HEK293T (cell line): ENCODE data around the gene TIE1.

Source experiments
- BHLHE40 ChIP-seq: fragments of 450-650 bp; IDR thresholded peaks from 2 replicates; pipeline ENCODE4 v1.6.1; 2016; ENCODE audit warnings: mild to moderate bottlenecking, moderate library complexity, borderline replicate concordance
- CTBP1 ChIP-seq: fragments of 450-650 bp; IDR thresholded peaks from 2 replicates; pipeline ENCODE4 v1.6.1; 2016; ENCODE audit warnings: borderline replicate concordance
- ELF4 ChIP-seq: fragments of 450-650 bp; IDR thresholded peaks from 2 replicates; pipeline ENCODE4 v1.6.1; 2017; ENCODE audit warnings: antibody characterized with exemption
- FOXK2 ChIP-seq: fragments of 450-650 bp; IDR thresholded peaks from 2 replicates; pipeline ENCODE4 v1.6.1; 2016; ENCODE audit warnings: mild to moderate bottlenecking
- FOXM1 ChIP-seq: fragments of 450-650 bp; IDR thresholded peaks from 2 replicates; pipeline ENCODE4 v1.6.1; 2017; ENCODE audit warnings: mild to moderate bottlenecking, borderline replicate concordance
- SP1 ChIP-seq: fragments of 450-650 bp; IDR thresholded peaks from 2 replicates; pipeline ENCODE4 v1.6.1; 2017
- SUZ12 ChIP-seq: fragments of 450-650 bp; IDR thresholded peaks from 2 replicates; pipeline ENCODE4 v1.6.1; 2016; ENCODE audit warnings: mild to moderate bottlenecking
- TARDBP ChIP-seq: fragments of 450-650 bp; IDR thresholded peaks from 2 replicates; pipeline ENCODE4 v1.6.1; 2016

- TF ChIP-seq BHLHE40 (no peak), SP1 (no peak), FOXM1 (no peak), ELF4 (no peak), CTBP1 (no peak), SUZ12 (no peak), TARDBP (no peak), FOXK2 (no peak)
Measured at GRCh38 chr1:43313771-43314170, 13.0 kb downstream of the TIE1 start.
